ENCODE data around the gene SLC35A2. TPM values are rescaled to one million over a fixed set of nuclear protein-coding genes. Genes with fewer than 3 reads are reported as not detected.

SLC35A2 gene
- total and polyA plus RNA-seq, 4 donors = 16.7 to 41.2 (median 32.0) TPM

DNA sequence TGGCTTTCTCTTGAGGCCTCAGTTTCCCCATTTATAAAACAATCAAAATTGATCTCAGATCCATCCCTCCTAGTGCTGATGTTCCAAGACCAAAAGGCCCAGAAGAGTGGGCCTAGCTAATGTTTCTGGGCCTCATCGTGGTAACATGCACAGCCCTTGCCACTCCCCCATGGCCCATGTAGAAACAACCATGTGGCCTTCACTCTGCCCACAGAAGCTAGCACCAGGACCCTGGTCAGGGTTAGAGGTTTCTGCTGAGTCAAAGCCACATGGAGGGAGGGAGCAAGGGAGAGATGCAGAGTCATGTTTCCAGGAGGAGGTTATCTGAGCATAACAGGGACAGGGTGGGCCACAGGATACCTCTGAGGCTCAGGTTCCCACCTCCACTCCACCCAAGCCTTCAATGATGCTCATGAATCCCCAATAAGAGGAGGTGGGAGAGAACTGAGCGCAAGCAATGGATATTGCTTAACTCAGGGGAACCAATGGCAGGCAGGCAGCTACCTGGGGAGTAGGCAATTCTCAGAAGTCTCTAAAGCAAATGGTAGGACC, 29.0 kb upstream of the SLC35A2 start:
- Histone ChIP-seq H3K27ac (ENCODE audit: low read depth in 1 of 2, low read length in 1 of 2) (no peak overlapping the region), H3K36me3 (ENCODE audit: control insufficient read depth in 4 of 4, insufficient read depth in 4 of 4, low read length in 4 of 4) (peaks cover 0 to 5% (median 3%) of the 10 kb centered on the region in 4 donors), H3K27me3 (ENCODE audit: control insufficient read depth in 3 of 3, insufficient read depth in 3 of 3, low read length in 2 of 3) (no peaks in the 10 kb centered on the region), H3K4me1 (ENCODE audit: control insufficient read depth in 5 of 5, insufficient read depth in 5 of 5, low read length in 5 of 5) (peaks cover 0 to 4% (median 0%) of the 10 kb centered on the region in 5 donors), H3K9ac (ENCODE audit: insufficient read depth in 1 of 2, low read length in 2 of 2) (no peak overlapping the region), H3K9me3 (ENCODE audit: control insufficient read depth in 4 of 4, insufficient read depth in 3 of 4, low read length in 3 of 4) (peaks cover 0 to 2% (median 0%) of the 10 kb centered on the region in 4 donors), H3K4me3 (no peak overlapping the region)
- 57 to 73% methylated on average over 2 of the region's 2 CpGs for WGBS, 2 donors
- no peak for DNase-seq
- no peak for ATAC-seq (ENCODE audit: insufficient read depth, low FRiP score)
- TF ChIP-seq, protein P1, sequence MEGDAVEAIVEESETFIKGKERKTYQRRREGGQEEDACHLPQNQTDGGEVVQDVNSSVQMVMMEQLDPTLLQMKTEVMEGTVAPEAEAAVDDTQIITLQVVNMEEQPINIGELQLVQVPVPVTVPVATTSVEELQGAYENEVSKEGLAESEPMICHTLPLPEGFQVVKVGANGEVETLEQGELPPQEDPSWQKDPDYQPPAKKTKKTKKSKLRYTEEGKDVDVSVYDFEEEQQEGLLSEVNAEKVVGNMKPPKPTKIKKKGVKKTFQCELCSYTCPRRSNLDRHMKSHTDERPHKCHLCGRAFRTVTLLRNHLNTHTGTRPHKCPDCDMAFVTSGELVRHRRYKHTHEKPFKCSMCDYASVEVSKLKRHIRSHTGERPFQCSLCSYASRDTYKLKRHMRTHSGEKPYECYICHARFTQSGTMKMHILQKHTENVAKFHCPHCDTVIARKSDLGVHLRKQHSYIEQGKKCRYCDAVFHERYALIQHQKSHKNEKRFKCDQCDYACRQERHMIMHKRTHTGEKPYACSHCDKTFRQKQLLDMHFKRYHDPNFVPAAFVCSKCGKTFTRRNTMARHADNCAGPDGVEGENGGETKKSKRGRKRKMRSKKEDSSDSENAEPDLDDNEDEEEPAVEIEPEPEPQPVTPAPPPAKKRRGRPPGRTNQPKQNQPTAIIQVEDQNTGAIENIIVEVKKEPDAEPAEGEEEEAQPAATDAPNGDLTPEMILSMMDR (IDR thresholded peaks at IDR 0.05; ENCODE audit: control extremely low read depth, extremely low read depth) = no peak

DNA sequence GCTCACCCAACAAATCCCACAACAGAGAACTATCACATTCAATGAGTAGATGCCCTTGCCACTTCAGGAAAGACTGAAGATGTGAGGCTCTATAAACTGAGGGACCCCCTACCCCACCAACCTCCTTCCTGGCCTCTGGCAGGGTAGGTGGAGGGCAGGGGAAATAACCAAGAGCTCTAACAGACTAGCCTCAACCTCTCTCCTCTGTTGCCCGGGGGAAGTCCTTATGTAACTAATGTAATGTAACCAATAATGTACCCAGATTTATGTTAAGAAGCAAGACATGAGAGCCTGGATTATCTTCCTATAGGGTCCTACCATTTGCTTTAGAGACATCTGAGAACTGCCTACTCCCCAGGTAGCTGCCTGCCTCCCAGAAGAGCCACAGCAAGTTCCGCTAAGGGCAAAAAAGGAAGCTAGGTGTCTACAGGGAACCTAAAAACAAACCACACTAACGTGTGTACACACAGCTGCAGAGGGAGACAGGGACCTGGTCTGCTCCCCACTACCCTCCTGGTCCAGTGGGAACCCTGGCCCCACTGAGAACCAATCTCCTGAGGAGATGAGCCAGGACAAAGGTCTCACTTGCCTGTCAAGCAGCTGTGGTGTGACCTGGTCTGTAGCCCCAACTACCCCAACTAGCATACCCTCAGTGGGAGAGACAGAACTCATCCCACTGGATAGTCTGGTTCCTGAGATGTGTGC, 28.2 kb upstream of the SLC35A2 start:
- ATAC-seq (ENCODE audit: insufficient read depth, low FRiP score) (no peak), DNase-seq (no peak)
- Histone ChIP-seq H3K9me3 (ENCODE audit: control insufficient read depth in 4 of 4, insufficient read depth in 3 of 4, low read length in 3 of 4) (peaks cover 0 to 2% (median 0%) of the 10 kb centered on the region in 4 donors), H3K9ac (ENCODE audit: insufficient read depth in 1 of 2, low read length in 2 of 2) (no peak overlapping the region), H3K36me3 (ENCODE audit: control insufficient read depth in 4 of 4, insufficient read depth in 4 of 4, low read length in 4 of 4) (peaks cover 0 to 10% (median 4%) of the 10 kb centered on the region in 4 donors), H3K27ac (ENCODE audit: low read depth in 1 of 2, low read length in 1 of 2) (no peak overlapping the region), H3K4me1 (ENCODE audit: control insufficient read depth in 5 of 5, insufficient read depth in 5 of 5, low read length in 5 of 5) (peaks cover 0 to 4% (median 0%) of the 10 kb centered on the region in 5 donors), H3K4me3 (no peak overlapping the region), H3K27me3 (ENCODE audit: control insufficient read depth in 3 of 3, insufficient read depth in 3 of 3, low read length in 2 of 3) (no peaks in the 10 kb centered on the region)
- TF ChIP-seq, protein P1 (IDR thresholded peaks at IDR 0.05; ENCODE audit: control extremely low read depth, extremely low read depth) = no peak
- 22 to 60% methylated on average over 3 of the region's 3 CpGs for WGBS, 2 donors

DNA sequence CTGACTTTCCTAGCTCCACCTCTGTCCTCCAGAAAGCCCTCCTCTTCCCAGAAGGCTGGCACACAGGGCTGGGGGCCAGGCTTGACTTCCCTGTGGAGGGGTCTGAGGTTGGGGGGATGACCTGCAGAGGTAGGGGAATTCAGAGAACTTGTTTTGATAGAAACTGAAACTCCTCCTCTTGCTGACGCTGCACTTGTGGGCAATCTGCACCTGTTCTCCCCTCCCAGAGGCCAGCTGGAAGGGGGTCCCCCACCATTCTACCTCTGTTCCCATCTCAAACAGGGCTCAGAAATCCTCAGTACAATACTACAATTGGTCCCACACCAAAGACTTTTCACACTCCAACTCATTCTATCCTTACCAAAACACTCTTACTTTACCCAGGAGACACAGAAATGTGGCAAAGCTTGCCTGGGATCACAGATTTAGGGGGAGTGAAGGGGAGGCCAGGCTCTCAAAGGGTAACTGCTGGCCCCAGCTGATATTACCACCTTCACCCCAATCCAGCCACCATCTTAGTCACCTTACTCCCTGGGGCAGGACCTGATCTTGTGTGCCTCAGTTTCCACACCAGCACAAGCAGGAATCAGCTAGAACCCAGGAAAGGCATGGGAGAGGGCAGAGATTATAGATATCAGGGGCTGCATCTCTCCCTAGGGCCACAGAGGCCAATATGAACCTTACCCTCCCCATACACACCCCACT, 27.4 kb upstream of the SLC35A2 start:
- peaks cover 0 to 7% (median 0%) of the 10 kb centered on the region in 4 donors for H3K9me3 ChIP-seq (ENCODE audit: control insufficient read depth in 4 of 4, insufficient read depth in 3 of 4, low read length in 3 of 4)
- H3K36me3 ChIP-seq (ENCODE audit: control insufficient read depth in 4 of 4, insufficient read depth in 4 of 4, low read length in 4 of 4) = peaks cover 6 to 15% (median 9%) of the 10 kb centered on the region in 4 donors
- H3K4me1 ChIP-seq (ENCODE audit: control insufficient read depth in 5 of 5, insufficient read depth in 5 of 5, low read length in 5 of 5) = peaks cover 0 to 4% (median 0%) of the 10 kb centered on the region in 5 donors
- no peak overlapping the region for H3K4me3 ChIP-seq
- no peak for DNase-seq
- ATAC-seq (ENCODE audit: insufficient read depth, low FRiP score) = no peak
- TF ChIP-seq, protein P1 (IDR thresholded peaks at IDR 0.05; ENCODE audit: control extremely low read depth, extremely low read depth) = no peak
- peak overlapping the region in 1 of 2 donors; percentile 13 for H3K27ac ChIP-seq (ENCODE audit: low read depth in 1 of 2, low read length in 1 of 2)
- H3K9ac ChIP-seq (ENCODE audit: insufficient read depth in 1 of 2, low read length in 2 of 2) = no peak overlapping the region
- WGBS, 2 donors = 33 to 41% methylated on average over 1 of the region's 1 CpG
- H3K27me3 ChIP-seq (ENCODE audit: control insufficient read depth in 3 of 3, insufficient read depth in 3 of 3, low read length in 2 of 3) = no peaks in the 10 kb centered on the region

All from lung (tissue), 12 donors.